Breast epithelium (tissue), 3 donors: Measurements from ENCODE around the gene NAPSA.

Source experiments
- CTCF ChIP-seq, 3 donors: fragments of 450-650 bp; IDR thresholded peaks; one replicate each; pipeline ENCODE4 v1.5.1; 2016 to 2017; ENCODE audit warnings: antibody characterized with exemption in 3 of 3, mild to moderate bottlenecking in 3 of 3, moderate library complexity in 3 of 3
- POLR2AphosphoS5 ChIP-seq, 3 donors: sonication (generic); formaldehyde crosslinking; IDR thresholded peaks; one replicate each; pipeline ENCODE4 v1.6.1; 2017; ENCODE audit warnings: antibody characterized with exemption in 3 of 3

- TF ChIP-seq CTCF (IDR thresholded peaks at IDR 0.05) (no peak), POLR2AphosphoS5 (IDR thresholded peaks at IDR 0.05) (no peak)
Observed at GRCh38 chr19:50319156-50319555, 46.3 kb downstream of the NAPSA start.
